ENCODE measurements around the gene HLCS.

Gene HLCS

DNA sequence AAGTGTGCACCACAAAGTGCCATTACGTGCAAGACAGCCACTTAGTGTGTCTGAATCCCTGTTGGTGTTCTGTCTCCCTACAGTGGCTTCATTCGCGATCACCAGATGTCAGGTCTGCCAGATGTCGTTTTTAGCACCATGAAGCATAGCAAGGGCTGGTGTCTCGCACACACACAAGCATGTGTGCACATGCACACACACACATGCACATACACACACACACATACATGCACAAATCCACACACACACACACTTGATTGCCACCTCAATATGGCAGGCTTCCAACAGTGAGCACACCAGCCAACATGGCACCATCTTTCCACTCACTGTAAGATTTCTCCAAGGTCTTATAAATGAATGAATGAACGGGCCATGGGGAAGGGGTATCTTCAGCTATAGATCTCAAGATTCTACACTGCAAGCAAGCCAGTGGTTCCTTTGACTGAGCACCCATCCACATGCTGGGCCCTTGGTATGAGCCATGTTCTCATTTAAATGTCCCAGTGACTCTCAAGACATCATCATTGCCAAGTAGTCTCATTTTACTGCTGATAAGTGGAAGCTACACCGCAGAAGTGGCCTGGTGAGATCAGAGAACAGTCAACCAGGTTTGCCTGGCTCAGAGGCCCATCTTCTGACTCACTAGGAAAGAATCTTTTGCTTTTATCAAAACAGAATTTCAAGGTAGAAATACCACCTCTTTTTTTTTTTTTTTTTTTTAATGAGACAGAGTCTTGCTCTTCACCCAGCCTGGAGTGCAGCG is 182.7 kb downstream of the HLCS start:
- DNase-seq (ENCODE audit: low read depth in 1 of 2, low spot score in 1 of 2) = no peak

DNA sequence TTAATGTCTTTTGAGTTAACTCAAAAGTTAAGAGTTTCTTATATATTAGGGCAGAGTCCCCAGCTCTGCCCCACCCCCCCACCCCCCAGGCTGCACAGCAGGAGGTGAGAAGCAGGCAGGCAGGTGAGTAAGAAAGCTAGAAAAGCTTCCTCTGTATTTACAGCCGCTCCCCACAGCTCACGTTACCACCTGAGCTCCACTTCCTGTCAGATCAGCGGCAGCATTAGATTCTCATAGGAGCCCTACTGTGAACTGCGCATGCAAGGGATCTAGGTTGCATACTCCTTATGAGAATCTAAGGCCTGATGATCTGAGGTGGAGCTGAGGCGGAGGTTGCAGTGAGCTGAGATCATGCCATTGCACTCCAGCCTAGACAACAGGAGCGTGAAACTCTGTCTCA is 185.6 kb downstream of the HLCS start:
- DNase-seq (ENCODE audit: low read depth in 1 of 2, low spot score in 1 of 2) = no peak

DNA sequence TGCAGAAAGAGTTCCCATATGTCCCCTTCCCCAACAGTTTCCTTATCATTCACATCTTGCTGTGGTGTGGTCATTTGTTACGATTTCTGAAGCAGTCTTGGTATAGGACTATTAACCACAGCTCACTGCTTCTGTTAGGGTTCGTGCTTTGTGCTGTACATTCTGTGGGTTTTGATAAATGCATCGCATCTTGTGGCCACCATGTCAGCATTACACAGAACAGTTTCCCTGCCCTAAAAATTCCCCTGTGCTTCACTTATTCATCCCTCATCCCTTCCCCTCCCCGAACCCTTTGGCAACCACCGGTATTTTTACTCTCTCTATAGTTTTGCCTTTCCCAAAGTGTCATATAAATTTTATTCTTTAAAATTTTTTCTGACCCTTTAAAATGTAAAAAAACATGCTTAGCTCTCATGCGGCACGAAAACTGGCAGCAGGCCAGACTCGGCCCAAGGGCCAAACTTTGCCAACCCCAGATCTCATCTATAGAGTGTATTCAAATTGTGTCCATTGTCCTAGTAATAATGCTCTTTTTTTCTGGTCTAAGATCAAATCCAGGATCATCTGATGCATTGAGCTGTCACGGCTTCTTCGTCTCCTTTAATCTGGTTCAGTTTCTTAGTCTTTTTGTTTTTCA is 189.4 kb downstream of the HLCS start:
- DNase-seq (ENCODE audit: low read depth in 1 of 2, low spot score in 1 of 2) = no peak

DNA sequence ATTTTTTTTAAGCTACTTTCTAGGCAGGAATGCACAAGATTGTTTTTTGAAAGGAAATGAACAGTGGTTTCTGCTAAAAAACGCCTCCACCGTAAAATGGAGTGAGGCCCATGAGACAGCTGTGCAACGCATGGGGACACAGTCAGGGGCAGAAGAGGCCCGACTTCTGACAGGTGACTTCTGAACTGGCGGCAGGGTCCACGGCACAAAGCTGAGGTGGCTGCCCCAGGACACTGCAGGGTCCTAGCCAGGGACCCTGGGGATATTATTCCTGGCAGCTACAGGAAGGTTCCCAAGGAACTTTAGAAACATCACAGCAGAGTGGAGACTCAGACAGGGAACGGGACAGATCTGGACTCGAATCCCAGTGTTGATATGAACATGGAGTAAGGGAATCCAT is 192.5 kb downstream of the HLCS start:
- no peak for DNase-seq (ENCODE audit: low read depth in 1 of 2, low spot score in 1 of 2)

DNA sequence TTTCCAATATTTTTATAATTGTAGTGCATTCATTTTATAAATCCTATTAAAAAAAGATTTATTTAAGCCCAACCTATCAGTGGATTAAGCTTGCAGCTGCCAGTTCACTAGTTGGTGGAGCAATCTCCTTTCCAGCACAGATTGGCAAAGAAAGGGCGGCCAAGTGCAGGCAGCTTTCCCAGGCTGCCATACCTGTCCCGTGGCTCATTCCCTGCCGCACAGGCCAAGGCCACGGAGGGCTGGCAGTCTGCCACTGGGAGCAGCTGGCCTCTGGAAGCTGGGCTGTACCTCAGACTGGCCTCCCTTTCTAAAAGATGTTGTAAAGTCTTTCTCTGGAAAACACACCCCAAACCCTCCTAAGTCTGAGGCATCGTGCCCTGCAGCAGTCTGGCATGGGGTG is 193.4 kb downstream of the HLCS start:
- DNase-seq (ENCODE audit: low read depth in 1 of 2, low spot score in 1 of 2) = no peak

DNA sequence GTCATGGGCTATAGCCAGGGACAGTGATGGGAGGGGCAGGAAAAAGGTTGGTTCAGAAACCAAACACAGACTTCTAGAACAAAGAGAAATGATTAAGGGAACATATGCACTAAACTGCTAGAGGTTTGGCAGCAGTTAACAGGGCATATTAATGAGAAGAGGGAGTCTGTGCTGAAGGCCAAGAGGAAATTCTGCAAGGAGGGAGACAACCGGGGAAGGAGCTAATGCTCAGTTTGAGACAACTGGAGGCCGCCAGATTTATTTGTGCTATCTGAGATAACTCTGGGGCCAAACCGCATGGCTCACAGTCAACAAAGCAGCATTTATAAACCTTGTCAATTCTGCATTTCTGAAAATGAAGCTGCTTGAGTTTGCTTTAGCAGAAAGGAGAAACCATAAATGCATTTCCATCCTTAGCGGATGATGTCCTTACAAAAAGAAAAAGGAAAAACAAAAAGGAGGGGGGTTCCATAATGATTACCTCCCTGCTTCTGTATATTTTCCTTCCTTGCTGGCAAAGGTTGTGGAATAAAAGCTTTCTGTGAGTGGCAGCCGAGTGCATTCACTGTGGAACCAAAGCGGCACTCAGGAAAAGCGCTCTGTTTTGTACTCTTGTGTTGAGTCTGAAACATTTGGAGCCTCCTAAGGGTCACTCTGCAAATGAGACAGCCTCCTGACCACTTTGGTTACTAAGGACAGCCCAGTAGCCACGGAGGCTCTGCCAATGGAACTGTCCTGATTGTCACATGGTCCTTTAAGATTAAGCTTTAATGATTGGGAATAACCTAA is 197.2 kb downstream of the HLCS start:
- DNase-seq (ENCODE audit: low read depth in 1 of 2, low spot score in 1 of 2) = no peak

DNA sequence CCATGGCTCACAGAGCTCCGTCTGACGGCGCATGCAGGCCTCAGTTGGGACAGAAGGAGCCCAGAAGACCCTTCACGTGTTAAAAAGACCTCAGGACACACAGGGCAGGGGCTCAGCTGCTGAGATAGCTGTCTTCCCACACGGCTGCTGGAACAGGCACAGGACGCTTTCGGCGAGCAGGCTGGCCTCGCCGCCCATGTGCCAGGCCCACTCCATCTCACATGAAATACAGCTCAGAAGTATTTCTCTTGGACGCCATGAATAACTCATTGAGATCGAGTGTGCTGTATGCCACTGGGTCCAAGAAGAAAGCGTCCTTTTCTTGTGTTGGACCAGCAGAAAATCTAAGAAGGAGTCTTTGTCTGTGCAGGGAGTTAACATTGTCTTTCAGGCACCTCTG is 198.0 kb downstream of the HLCS start:
- no peak for DNase-seq (ENCODE audit: low read depth in 1 of 2, low spot score in 1 of 2)

DNA sequence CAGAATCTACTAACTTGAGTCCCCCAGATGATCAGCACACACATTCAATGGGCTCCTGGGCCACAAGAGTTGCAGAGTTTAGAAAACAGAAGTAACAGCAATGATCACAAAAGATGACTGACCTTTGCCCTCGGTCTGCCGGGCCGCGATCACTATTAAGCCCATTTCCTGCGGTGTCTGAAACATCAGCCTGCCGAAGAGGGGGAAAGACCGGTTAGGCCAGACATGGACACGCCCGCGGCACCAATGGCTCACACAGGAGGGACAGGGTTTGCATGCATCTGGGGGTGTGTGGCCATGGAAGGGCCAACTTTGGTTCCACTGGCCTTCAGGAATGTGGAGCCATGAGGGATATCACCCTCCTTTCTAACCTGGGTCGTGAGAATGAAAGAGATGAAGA is 199.4 kb downstream of the HLCS start:
- DNase-seq (ENCODE audit: low read depth in 1 of 2, low spot score in 1 of 2) = no peak

DNA sequence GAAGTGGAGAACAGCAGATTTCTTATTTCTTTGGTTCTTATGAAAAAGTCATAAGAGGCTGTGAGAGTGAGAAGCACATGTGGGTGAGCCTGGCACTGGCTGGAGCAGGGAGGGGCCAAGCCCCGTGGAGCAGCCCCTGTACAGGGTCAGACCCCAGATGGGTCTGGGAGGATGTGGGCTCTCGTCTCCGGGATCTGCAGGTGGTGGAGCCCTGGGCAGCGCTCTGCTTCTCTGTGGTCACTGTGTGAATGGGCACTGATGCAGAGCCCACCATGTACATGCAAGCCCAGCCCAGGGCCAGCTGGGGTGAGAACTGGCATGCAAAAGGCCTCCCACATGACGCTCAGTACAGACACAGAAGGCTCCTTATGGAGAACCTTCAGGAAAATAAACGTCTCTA is 200.0 kb downstream of the HLCS start:
- DNase-seq (ENCODE audit: low read depth in 1 of 2, low spot score in 1 of 2) = no peak

DNA sequence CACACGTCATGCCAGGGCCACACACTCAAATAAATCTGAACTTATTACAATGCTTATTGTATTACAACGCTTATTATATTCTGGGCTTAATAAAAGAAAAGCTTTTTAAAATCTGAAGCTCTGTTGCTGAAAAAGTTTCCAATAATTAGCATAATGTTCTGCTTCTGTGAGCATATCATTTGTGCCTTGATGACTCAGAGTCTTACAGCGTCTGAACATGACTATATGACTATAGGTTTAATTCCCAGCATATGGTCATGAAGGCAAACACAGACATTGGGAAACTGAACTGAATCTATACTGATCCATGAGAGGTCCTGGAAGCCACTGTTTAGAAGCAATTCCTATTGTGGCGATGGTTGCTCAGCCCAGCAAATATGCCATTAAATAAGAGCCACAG is 201.2 kb downstream of the HLCS start:
- DNase-seq (ENCODE audit: low read depth in 1 of 2, low spot score in 1 of 2) = no peak

DNA sequence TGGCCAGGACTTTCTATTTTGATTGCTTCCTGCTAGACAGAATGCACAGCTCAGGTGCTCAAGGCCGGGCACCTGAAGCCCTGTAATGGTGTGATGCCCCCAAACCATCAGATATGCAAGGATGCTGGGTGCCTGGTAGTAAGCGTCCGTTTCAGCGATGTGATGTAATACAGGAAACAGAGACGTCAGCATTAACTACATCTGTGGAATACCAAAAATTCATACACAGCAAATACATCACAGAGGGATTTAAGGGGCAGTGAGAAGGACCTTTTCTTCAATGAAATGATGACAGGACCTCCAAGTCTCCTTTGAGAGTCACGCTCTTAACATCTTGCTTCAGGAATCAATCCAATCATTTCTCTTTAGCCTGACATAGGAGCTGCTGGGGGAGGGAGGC is 203.2 kb downstream of the HLCS start:
- no peak for DNase-seq (ENCODE audit: low read depth in 1 of 2, low spot score in 1 of 2)

DNA sequence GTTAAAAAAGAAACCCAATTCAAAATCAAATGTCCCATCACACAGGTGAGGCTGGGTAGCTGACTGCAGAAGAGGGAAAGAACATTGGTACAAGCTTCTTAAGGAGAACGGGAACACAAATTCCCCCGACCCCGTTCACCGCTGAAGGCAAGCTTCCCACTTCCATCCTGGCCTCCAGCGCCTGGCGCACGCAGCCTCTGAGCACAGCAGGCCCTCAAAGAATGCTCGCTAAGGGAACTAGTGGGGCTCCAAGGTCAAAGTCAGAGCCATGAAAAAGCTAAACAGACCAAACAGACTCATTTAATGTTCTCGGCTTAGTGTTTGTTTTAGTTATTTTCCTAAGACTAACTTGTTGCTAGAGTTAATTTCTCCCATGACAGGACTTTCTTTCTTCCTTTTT is 203.8 kb downstream of the HLCS start:
- DNase-seq (ENCODE audit: low read depth in 1 of 2, low spot score in 1 of 2) = no peak

DNA sequence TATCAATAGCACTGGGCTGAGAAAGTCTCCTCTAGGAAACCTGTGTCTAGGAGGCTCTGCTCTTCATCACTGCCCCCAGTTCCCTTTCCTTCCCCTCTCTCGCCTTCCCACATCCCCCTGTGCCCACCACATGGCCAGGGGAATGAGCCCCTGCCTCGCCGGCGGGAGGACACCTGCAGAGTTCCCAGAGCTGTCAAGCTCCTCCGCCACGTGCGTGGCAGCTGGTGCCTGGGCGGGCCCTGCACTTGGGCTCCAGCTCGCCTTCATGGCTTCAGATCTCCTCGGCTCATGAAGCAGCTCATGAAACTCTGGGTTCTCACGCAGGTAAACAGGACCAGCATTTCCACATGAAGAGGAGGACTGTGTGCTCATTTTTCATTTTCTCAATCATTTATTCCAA is 204.8 kb downstream of the HLCS start:
- DNase-seq (ENCODE audit: low read depth in 1 of 2, low spot score in 1 of 2) = no peak

DNA sequence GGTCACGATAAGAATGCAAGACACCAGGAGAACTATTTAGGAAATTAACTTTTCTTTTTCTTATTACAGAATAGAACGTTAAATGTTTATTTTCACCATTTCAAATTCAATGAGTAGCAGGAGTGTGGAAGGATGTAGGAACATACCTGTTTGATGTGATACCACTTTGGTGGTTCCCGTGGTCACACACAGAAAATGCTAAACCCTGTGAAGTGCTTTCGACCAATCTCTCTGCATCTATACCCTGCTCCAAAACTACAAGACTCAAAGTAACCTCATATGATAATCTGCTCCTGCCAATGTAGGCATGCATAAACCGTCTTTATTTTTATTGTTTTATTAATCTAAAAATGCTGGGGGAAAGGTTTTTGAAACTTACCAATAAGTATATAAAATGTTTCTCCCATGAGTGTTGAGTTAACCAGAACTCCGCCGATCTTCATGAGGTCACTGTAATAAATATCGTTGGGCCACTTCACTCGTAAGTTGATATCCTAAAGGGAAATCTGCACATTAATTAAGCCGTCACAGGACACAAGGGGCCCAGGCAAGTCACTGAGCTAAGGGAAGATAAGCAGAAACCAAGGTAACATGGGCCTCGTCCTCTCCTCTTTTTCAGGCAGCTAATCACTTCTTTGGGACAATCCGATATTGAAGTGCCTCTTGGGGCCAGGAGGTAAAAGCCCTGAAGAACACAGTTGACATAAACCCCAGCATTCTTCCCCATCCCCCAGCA is 207.0 kb downstream of the HLCS start:
- no peak for DNase-seq (ENCODE audit: low read depth in 1 of 2, low spot score in 1 of 2)

DNA sequence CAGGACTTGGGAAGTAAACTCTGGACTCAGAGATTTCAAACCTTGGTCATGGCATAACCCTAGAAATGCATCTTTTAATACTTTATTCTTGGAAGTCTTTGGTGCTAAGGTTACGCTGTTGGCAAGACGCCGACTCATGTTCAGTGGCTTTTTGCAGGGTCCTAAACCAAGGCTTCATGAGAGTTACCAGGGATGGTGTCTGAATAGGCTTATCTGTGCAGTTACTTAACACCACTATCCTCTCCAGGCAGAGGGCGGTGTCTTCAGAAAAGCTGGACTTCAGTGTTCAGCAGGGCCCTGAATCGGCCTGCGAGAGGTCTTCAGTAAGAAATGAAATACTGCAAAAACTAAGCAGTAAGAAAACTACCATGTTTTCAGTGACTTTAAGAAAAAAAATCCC is 209.3 kb downstream of the HLCS start:
- DNase-seq (ENCODE audit: low read depth in 1 of 2, low spot score in 1 of 2) = no peak

DNA sequence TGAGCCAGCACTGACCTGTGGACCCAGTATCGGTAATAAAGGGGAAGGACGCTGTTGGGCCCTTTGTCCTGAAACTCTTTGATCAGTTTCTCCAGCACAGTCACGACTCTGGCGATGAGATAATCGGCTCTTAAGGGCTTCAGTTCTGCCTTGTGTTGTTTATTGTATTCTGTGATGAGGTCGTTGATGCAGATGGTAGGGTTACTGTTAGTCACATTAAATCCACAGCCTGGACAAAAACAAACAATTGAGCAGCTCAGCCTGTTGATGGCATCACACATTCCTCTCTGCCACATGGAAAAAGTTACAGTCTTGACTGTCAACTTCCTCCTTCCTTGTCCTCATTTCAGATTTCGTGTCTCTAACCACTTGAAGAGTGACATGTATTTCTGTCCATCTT is 209.9 kb downstream of the HLCS start:
- no peak for DNase-seq (ENCODE audit: low read depth in 1 of 2, low spot score in 1 of 2)

DNA sequence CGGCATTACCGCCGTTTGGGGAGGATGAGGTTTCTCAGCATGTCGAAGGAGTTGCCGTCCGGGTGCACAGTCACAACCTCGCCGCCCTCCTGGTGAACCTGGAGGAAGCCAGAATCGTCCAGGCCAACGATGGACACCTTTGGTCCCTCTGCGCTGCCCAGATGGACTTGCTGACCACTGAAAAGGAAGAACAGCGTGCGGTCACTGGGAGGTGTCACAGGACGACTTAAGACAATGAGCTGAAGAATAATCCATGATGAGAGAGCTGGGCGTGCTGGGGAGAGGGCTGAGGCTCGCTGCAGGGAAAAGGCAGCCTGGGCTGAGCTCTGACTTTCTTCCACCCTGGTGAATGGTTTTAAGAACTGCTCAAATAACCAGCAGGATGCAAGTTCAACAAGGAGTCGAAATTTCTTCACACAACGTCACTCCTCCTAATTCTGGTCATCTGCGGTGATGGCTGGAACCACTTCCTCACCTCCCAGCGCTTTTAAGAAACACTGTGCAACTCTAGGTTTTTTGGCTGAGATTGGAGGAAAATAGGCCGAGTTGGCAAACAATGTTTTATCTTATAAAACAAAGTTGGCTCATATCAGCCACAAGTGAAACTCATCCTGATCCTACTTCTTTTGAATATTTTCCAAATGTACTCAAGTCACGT is 212.1 kb downstream of the HLCS start:
- DNase-seq (ENCODE audit: low read depth in 1 of 2, low spot score in 1 of 2) = no peak

DNA sequence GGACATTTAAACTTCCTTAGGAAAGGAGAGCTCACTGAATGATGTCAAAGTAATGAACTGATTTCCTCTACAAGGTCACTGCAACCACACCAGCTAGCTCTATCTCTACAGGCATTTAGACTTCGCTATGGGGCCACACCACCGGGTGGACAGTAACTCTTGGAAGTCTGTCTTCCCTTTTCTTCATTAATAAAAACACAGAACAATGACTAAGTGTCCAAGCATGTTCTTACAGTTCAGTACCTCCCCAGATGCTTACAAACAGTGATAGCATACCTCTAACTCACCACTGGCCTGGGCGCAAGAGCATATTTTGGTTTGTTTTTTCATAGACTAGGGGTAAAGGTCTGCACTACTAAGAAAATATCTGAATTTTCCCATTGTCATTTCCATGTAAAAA is 212.9 kb downstream of the HLCS start:
- DNase-seq (ENCODE audit: low read depth in 1 of 2, low spot score in 1 of 2) = no peak

DNA sequence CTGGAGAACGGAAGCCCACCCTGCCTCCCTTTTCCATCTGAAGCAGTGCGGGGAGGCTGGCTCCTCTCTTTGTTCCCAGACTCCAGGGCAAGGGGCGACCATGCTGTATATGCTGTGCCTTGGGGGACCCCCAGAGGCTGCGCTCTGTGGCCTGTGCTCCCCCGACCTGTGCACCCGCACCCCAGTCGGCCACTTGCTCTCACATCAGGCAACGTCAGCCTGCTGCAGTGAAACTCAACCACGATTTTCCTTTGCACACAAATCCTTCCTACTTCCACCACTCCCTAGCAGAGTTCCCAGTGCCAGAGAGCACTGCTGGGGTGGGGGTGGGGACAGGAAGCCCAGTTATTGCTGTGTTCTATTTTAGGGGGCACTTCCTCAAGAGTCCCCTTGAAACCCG is 215.1 kb downstream of the HLCS start:
- no peak for DNase-seq (ENCODE audit: low read depth in 1 of 2, low spot score in 1 of 2)

DNA sequence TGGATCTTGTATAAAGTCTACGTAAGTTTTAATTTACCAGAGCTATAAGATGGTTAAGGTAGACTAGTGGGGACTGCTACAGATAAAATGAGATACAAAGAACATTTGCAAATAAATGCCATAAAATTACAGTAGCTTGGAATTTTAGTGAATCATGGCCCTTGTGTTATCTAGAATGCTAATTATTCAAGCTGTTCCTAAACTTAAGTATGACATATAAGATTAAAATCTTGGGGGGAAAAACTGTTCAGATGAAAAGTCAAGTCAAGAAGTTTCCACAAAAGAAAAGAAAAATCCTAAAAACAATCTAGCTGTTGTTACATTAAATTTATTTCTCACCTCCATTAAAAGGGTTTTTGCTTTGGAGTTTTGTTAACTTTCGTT is 215.9 kb downstream of the HLCS start:
- DNase-seq (ENCODE audit: low read depth in 1 of 2, low spot score in 1 of 2) = no peak

DNA sequence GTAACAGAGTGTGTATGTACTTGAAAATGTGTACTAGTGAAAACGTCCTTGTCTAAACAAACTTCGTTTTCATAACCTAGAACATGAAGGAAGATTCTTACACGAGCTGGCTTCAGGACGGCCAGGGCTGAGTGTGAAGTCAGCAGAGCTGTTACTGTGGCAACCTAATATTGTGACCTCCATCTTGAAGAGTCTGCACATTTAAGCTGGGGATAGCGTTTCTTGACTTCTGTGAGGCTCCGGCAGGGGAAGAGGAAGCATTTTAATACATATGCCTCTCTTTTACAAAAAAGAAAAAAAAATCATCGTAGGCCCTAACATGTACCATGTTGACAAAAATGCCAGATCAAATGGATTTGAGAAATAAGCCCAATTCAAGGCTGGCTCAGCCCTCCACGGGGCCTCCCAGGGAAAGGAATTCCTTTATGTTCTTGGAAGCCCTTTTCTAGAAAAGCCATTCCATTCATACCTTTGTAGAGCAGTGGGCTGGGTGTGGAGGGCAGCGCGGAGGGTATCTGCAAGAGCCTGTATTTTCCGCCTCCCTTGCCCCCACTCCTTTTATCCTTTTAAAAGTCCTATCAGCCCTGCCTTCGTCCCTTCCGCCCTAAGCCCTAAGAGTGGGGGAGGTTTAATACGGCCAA is 216.4 kb downstream of the HLCS start:
- no peak for DNase-seq (ENCODE audit: low read depth in 1 of 2, low spot score in 1 of 2)

Measured in stimulated activated CD4-positive, alpha-beta T cell treated with anti-CD3 and anti-CD28 coated beads, Interleukin-15, amount 100 ng/mL, for 1 hour (primary cell).